NB4 (cell line): ENCODE results near the gene PHACTR1.

Source experiments
- CTCF ChIP-seq: IDR thresholded peaks from one replicate; pipeline ENCODE4 v1.5.1; 2012; ENCODE audit warnings: low read depth, low read length
- MAX ChIP-seq: IDR thresholded peaks from 2 replicates; pipeline ENCODE4 v1.6.1; 2011; ENCODE audit warnings: low read depth, low read length
- MYC ChIP-seq: IDR thresholded peaks from 2 replicates; pipeline ENCODE4 v1.6.1; 2011; ENCODE audit warnings: low read depth, low read length
- POLR2A ChIP-seq: IDR thresholded peaks from 2 replicates; pipeline ENCODE4 v1.6.1; 2011; ENCODE audit warnings: mild to moderate bottlenecking; ENCODE audit not compliant: insufficient read length; ENCODE audit errors: extremely low read depth

GRCh38 chr6:13315896-13316295 lies 599.3 kb downstream of the PHACTR1 start:
- no peak for TF ChIP-seq CTCF
- TF ChIP-seq MYC = no peak
- TF ChIP-seq POLR2A = no peak
- TF ChIP-seq MAX = no peak
